ENCODE measurements around the gene STK17A. TPM values are rescaled to one million over a fixed set of nuclear protein-coding genes. Genes with fewer than 3 reads are reported as not detected.

STK17A gene
- total RNA-seq, 1 experiment from 2014 or later, result 75.4 TPM

- ATAC-seq (peak; percentile 68), DNase-seq (peak; percentile 39)
- Histone ChIP-seq H3K27ac (ENCODE audit: low read length) (peak overlapping the region; percentile 47), H3K9me2 (replicated peaks; ENCODE audit: low read length) (no peaks in the 10 kb centered on the region), H4K20me1 (ENCODE audit: low read length) (peaks cover 94% of the 10 kb centered on the region), H2AFZ (ENCODE audit: low read length) (no peak overlapping the region), H3K4me1 (ENCODE audit: insufficient read depth, low read length) (peaks cover 75% of the 10 kb centered on the region), H3F3A (ENCODE audit: low read length, unreplicated experiment) (no peaks in the 10 kb centered on the region), H3K9me3 (ENCODE audit: low read length) (no peaks in the 10 kb centered on the region), H3K4me3 (ENCODE audit: low read length) (peak overlapping the region; percentile 1; the same call in 1 of the 2 replicates), H3K4me2 (ENCODE audit: low read length) (peak overlapping the region; percentile 60), H3K79me2 (ENCODE audit: low read length) (peaks cover 100% of the 10 kb centered on the region), H3K36me3 (ENCODE audit: low read depth, low read length) (peaks cover 20% of the 10 kb centered on the region), H3K27me3 (ENCODE audit: low read length) (no peaks in the 10 kb centered on the region), H3K9ac (ENCODE audit: low read length) (no peak overlapping the region)
- ChIA-PET POLR2A (ENCODE audit: unreplicated experiment) (interaction anchor here (0.6 to 1.5 kb wide), 3 partner anchors 9 to 126 kb away, joined by 3 to 14 read pairs (median 5); partner anchors contain the start of gene STK17A), CTCF (no interaction called here)
- intact Hi-C loops (cut with micrococcal nuclease), result no loop called here
- BruUV-seq (replicated peaks), result no TSS peak
- TF ChIP-seq EZH2 (IDR thresholded peaks at IDR 0.05; ENCODE audit: low read length, unreplicated experiment) (no peak), CTCF (conservative IDR thresholded peaks at IDR 0.05; ENCODE audit: low read depth, low read length) (no peak), EZH2phosphoT487 (IDR thresholded peaks at IDR 0.05; ENCODE audit: borderline replicate concordance, low read length) (no peak)
Observed at GRCh38 chr7:43591558-43592180, 8.8 kb downstream of the STK17A start.

- Histone ChIP-seq H3K9me3 (ENCODE audit: low read length) (no peaks in the 10 kb centered on the region), H2AFZ (ENCODE audit: low read length) (no peak overlapping the region), H3K27me3 (ENCODE audit: low read length) (no peaks in the 10 kb centered on the region), H3K4me2 (ENCODE audit: low read length) (peak overlapping the region; percentile 60; the same call in 1 of the 2 replicates), H3F3A (ENCODE audit: low read length, unreplicated experiment) (no peaks in the 10 kb centered on the region), H3K9ac (ENCODE audit: low read length) (no peak overlapping the region), H4K20me1 (ENCODE audit: low read length) (peaks cover 87% of the 10 kb centered on the region), H3K4me1 (ENCODE audit: insufficient read depth, low read length) (peaks cover 69% of the 10 kb centered on the region), H3K9me2 (replicated peaks; ENCODE audit: low read length) (no peaks in the 10 kb centered on the region), H3K27ac (ENCODE audit: low read length) (peak overlapping the region; percentile 47), H3K36me3 (ENCODE audit: low read depth, low read length) (peaks cover 27% of the 10 kb centered on the region), H3K79me2 (ENCODE audit: low read length) (peaks cover 99% of the 10 kb centered on the region), H3K4me3 (ENCODE audit: low read length) (no peak overlapping the region)
- BruUV-seq (replicated peaks), result no TSS peak
- ChIA-PET CTCF (no interaction called here), POLR2A (ENCODE audit: unreplicated experiment) (interaction anchor here (0.6 to 1.5 kb wide), 3 partner anchors 10 to 127 kb away, joined by 3 to 14 read pairs (median 9); partner anchors contain the start of gene STK17A)
- no peak for TF ChIP-seq EZH2phosphoT487 (IDR thresholded peaks at IDR 0.05; ENCODE audit: borderline replicate concordance, low read length)
- no peak for TF ChIP-seq CTCF (conservative IDR thresholded peaks at IDR 0.05; ENCODE audit: low read depth, low read length)
- no peak for TF ChIP-seq EZH2 (IDR thresholded peaks at IDR 0.05; ENCODE audit: low read length, unreplicated experiment)
- peak; percentile 12 for DNase-seq
- intact Hi-C loops (cut with micrococcal nuclease), result no loop called here
- no peak for ATAC-seq
Observed at GRCh38 chr7:43592326-43592725, 9.4 kb downstream of the STK17A start.

- Histone ChIP-seq H3F3A (ENCODE audit: low read length, unreplicated experiment) (no peaks in the 10 kb centered on the region), H3K9me3 (ENCODE audit: low read length) (no peaks in the 10 kb centered on the region), H2AFZ (ENCODE audit: low read length) (no peak overlapping the region), H3K4me3 (ENCODE audit: low read length) (no peak overlapping the region), H3K79me2 (ENCODE audit: low read length) (peaks cover 96% of the 10 kb centered on the region), H3K9me2 (replicated peaks; ENCODE audit: low read length) (no peaks in the 10 kb centered on the region), H3K9ac (ENCODE audit: low read length) (no peak overlapping the region), H3K27me3 (ENCODE audit: low read length) (no peaks in the 10 kb centered on the region), H4K20me1 (ENCODE audit: low read length) (peaks cover 80% of the 10 kb centered on the region), H3K36me3 (ENCODE audit: low read depth, low read length) (peaks cover 30% of the 10 kb centered on the region), H3K27ac (ENCODE audit: low read length) (no peak overlapping the region), H3K4me2 (ENCODE audit: low read length) (no peak overlapping the region), H3K4me1 (ENCODE audit: insufficient read depth, low read length) (peaks cover 62% of the 10 kb centered on the region)
- DNase-seq, result no peak
- ChIA-PET CTCF (no interaction called here), POLR2A (ENCODE audit: unreplicated experiment) (interaction anchor here (0.6 kb wide), 1 partner anchor 20 kb away, joined by 9 read pairs; no protein-coding TSS in a partner anchor)
- TF ChIP-seq EZH2phosphoT487 (IDR thresholded peaks at IDR 0.05; ENCODE audit: borderline replicate concordance, low read length) (no peak), EZH2 (IDR thresholded peaks at IDR 0.05; ENCODE audit: low read length, unreplicated experiment) (no peak), CTCF (conservative IDR thresholded peaks at IDR 0.05; ENCODE audit: low read depth, low read length) (no peak)
- no peak for ATAC-seq
- intact Hi-C loops (cut with micrococcal nuclease), result no loop called here
- no TSS peak for BruUV-seq (replicated peaks)
Observed at GRCh38 chr7:43593010-43593409, 10.1 kb downstream of the STK17A start.

Data from PC-3 (cell line).